NCI-H748 (cell line): ENCODE results near the gene SDHAF3.
"Not testable (repeated sequence)": the region's sequence is repeated elsewhere in the genome, so short reads cannot be mapped to it uniquely, and the experiment has no call there.

Experiments used
- DNase-seq: peaks from one replicate; lab custom pipeline; 2025; ENCODE audit not compliant: unreplicated experiment; lab: John Stamatoyannopoulos, UW

SDHAF3 gene

DNA sequence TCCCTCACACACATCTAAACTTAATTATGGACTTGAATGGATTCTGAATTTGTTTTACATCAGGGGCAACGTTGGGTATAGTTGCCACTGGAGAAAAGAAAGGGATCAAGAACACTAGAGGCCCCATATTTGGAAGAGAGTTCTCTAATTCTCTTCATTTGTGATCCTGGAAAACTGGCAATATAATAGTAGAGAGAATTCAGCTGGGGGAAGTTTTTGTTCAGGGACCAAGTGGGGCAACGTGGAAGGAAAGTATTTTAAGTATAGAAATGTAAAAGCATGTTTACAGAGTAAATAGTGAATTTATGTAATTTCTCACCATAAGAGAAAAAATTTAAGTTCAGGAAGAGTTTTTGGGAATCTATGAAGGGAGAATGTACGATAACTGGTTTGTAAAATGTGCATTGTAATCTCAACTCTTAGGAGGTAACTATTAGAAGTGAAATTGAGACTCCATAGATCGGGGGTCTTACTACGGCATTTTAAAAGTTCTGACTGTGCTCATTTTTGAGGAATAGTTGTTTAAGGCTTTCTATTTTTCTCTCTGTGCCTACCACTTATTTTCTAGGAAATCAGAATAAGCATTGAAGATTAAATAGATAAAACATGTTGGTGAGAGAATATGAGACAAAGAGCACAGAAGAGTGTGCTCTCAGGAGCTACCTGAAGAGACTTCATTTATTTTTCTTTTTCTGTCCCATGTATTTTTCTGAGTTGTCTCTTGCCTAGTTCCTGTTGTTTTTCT, 3.4 kb downstream of the SDHAF3 start:
- no peak for DNase-seq

DNA sequence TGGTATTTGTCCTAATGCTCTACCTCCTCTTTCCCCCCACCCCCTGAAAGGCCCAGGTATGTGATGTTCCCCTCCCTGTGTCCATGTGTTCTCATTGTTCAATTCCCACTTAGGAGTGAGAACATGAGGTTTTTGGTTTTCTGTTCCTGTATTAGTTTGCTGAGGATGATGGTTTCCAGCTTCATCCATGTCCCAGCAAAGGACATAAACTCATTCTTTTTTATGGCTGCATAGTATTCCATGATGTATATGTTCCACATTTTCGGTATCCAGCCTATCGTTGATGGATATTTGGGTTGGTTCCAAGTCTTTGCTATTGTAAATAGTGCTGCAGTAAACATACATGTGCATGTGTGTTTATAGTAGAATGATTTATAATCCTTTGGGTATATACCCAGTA, 5.6 kb downstream of the SDHAF3 start:
- not testable (repeated sequence) for DNase-seq

DNA sequence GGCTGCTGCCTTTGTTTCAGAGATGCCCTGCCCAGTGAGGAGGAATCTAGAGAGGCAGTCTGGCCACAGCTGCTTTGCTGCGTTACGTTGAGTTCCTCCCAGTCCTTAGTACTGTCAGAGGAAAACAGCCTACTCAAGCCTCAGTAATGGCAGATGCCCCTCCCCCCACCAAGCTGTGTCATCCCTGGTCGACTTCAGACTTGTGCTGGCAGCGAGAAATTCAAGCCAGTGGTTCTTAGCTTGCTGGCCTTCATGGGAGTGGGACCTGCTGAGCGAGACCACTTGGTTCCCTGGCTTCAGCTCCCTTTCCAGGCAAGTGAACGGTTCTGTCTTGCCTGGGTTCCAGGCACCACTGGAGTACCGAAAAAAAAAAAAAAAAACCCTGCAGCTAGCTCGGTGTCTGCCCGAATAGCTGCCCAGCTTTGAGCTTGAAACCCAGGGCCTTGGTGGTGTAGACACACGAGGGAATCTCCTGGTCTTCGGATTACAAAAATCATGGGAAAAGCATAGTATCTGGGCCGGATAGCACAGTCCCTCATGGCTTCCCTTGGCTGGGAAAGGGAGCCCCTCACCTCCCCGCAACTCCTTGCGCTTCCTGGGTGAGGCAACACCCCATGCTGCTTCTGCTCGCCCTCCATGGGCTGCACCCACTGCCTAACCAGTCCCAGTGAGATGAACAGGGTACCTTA, 9.1 kb downstream of the SDHAF3 start:
- DNase-seq: no peak

DNA sequence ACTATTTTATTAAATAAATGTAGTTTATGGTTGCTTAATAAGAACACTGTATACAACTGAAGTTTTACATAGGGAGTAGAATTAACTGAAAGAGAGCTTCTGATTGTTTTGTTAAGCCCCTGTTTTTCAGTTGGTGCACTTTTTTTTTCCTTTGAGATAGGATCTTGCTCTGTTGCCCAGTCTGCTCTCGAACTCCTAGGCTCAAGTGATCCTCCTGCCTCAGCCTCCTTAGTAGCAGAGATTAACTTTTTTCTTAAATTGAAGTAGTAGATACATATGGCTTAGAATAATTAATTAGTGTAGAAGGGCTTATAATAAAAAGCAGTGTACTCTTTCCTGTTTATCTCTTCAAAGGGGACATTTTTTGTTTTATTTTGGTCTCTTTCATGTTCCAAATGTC, 11.2 kb downstream of the SDHAF3 start:
- DNase-seq: no peak

DNA sequence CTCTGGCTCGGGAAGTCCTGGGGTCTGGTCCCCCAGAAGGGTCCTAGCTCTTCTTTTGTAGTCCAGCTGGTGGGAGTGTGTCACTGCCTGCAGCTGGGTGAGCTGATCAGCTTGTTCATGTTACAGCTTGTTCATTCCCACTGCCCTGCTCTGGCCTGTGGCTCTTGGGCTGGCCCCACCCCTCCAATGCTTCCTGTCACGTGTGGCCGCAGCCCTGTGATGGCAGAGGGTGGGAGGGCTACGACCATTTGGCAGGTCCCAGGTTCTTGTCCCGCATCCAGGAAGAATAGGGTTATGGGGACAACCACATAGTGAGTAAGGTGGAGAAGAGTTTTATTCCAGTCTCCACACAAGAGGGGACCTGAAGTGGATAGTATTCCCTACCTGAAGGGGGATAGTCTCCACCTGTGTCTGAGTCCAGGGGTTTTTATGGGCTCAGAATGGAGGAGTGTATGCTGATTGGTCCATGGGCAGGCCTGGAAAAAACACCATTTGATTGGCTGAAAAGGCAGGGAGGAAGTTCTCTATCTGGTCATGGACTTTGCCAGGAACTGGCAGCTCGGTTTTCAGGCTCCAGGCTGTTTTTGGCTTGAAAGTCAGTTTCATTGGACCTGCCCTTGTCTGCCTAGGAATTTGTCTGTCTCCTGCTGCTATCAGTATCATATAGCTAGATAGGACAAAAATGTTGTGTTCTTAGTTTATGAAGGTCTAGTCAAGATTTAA, 13.1 kb downstream of the SDHAF3 start:
- no peak for DNase-seq

DNA sequence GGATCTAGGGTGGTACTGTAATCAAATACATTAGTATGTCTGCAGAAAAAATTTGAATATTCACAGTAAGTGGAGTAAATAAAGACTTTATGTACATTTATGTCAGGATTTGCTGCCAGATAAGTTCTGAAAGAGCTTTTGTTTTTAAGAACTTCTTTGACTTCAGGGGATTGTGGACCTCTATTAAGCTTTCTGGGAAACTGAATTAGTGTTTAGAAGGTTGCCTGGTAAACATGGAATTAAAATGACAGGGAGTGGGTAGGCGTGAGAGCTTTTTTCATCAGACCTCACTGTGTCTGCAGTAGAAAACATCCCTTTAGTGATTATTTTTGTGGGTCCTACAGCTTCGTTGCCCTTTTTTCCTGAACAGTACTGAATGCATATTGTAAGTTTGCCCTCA, 15.7 kb downstream of the SDHAF3 start:
- no peak for DNase-seq

DNA sequence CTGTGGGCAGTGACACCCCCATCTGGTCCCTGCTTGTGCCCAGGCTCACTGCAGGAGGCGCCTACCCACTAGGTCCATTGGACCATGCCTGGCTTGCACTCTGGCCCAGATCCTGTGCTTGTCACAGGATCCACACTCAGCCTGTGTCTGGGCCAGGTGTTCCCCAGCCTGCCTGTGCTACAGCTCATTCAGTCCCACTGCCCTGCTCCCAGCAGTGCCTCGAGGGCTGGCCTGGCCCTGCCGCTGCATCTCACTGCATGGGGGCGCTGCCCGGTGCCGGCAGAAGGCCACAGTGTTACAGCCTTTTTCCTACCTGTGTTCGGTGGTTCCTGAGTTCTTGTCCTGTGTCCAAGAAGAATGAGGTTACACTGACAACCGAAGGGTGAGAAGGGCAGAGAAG, 21.3 kb downstream of the SDHAF3 start:
- DNase-seq: no peak

DNA sequence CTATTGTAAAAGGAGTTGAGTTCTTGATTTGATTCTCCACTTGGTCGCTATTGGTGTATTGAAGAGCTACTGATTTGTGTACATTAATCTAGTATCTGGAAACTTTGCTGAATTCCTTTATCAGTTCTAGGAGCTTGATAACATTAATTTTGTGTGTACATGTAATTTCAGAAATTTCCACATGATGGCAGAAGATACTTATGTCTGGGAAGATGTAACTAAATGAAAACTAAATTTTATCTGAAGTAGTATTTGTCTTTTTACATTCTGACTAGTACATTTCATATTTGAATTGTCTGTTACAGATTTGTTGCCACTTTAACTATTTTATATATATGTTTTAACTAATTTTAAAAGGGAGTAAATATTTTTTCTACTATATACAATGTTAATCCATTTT, 27.6 kb downstream of the SDHAF3 start:
- peak; percentile 54 for DNase-seq

DNA sequence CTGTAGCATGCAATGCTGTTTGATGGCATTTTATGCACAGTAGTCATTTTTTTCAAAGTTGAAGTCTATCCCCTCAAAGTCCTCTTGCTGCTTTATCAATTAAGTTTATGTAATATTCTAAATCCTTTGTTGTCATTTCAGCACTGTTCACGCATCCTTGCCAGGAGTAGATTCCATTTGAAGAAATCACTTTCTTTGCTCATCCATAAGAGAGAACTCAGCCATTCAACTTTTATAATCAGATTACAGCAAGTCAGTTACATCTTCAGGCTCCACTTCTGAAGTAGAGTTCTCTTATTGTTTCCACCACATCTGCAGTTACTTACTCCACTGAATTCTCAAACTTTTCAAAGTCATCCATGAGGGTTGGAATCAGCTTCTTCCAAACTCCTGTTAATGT, 32.3 kb downstream of the SDHAF3 start:
- DNase-seq: no peak

DNA sequence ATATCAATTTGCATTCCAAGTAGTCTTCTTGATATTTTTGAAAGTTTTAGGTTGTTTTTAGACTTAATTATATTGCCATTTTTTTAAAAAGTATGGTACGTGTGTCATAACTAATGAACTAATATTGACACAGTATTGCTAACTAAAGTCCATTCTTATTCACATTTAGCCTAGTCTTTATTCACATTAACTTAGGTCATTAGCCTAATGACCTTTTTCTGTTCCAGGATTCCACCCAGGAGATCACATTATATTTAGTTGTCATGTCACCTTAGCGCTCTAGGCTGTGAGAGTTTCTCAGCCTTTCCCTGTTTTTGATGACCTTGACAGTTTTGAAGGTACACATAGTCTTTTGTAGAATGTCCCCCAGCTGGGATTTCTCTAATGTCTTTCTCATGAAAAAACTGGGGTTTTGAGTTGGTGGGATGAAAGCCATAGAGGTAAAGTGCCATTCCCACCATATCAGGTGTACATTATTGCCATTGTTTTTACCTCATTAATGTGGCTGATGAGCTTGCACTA, 38.5 kb downstream of the SDHAF3 start:
- DNase-seq: no peak

DNA sequence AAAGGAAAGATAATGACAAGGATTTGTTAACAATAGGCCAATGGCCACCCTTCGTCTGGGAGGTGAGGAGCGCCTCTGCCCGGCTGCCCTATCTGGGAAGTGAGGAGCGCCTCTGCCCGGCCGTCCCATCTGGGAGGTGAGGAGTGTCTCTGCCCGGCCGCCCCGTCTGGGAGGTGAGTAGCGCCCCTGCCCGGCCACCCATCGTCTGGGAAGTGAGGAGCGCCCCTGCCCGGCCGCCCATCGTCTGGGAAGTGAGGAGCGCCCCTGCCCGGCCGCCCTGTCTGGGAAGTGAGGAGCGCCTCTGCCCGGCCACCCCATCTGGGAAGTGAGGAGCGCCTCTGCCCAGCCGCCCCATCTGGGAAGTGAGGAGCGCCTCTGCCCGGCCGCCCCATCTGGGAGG, 42.5 kb downstream of the SDHAF3 start:
- not testable (repeated sequence) for DNase-seq

DNA sequence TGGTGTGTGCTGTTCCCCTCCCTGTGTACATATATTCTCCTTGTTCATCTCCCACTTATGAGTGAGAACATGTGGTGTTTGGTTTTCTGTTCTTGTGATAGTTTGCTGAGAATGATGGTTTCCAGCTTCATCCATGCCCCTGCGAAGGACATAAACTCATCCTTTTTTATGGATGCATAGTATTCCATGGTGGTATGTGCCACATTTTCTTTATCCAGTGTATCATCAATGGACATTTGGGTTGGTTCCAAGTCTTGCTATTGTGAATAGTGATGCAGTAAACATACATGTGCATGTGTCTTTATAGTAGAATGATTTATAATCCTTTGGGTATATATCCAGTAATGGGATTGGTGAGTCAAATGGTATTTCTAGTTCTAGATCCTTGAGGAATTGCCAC, 44.1 kb downstream of the SDHAF3 start:
- not testable (repeated sequence) for DNase-seq

DNA sequence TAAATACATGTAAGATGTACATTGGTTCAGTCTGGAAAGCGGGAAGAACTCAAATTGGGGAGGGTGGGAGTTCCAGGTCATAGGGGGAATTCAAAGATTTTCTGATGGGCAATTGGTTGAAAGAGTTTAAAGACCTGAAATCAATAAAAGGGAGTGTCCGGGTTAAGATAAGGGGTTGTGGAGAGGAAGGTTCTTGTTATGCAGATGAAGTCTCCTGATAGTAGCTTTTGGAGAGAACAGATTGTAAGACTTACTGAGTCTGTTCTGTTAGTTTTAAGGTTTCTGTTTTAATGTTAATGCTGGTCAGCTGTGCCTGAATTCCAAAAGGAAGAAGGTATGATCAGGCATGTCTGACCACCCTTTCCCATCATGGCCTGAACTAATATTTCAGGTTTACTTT, 48.8 kb downstream of the SDHAF3 start:
- DNase-seq: no peak

DNA sequence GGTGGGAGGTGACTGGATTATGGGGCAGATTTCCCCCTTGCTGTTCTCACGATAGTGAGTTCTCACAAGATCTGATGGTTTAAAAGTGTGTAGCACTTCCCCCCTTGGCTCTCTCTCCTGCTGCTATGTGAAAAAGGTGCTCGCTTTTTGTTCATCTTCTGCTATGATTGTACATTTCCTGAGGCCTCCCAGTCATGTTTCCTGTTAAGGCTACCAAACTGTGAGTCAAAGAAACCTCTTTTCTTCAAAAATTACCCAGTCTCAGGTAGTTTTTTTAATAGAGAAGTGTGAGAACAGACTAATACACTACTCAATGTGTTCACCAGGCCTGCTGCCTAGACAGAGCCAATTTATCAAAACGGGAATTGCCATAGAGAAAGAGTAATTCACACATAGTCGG, 49.7 kb downstream of the SDHAF3 start:
- DNase-seq: no peak

DNA sequence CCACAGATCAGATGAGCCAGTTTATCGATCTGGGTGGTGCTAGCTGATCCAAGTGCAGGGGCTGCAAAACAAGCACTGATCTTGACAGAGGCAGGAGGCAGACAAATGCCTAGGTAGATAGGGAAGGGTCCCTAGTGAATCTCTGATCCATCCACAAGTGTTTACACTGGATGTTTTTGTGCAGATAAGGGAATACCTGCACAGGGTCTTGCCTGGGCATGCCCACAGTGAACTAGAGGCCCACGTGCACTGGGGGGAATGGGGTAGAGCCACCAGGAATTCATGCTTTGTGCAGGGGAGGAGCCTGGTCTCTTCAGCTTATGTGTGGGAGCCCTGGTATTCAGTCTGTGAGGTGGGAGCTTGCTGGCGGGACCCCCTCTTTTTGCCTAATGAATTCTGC, 50.3 kb downstream of the SDHAF3 start:
- DNase-seq: no peak

DNA sequence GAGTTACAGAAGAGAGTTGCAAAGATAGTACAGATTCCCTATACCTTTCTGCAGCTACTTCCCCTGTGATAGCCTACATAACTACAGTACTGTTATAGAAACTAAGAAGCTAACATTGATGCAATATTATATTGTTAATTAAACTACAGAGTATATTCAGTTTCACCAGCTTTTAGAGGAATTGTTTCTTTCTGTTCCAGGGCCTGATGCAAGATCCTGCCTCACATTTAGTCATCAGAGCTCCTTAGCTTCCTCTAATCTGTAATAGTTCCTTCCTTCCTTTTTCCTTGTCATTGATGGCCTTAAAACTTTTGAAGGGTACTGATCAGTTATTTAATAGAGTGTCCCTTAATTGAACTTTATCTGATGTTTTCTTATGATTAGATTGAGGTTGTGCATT, 56.8 kb downstream of the SDHAF3 start:
- no peak for DNase-seq

DNA sequence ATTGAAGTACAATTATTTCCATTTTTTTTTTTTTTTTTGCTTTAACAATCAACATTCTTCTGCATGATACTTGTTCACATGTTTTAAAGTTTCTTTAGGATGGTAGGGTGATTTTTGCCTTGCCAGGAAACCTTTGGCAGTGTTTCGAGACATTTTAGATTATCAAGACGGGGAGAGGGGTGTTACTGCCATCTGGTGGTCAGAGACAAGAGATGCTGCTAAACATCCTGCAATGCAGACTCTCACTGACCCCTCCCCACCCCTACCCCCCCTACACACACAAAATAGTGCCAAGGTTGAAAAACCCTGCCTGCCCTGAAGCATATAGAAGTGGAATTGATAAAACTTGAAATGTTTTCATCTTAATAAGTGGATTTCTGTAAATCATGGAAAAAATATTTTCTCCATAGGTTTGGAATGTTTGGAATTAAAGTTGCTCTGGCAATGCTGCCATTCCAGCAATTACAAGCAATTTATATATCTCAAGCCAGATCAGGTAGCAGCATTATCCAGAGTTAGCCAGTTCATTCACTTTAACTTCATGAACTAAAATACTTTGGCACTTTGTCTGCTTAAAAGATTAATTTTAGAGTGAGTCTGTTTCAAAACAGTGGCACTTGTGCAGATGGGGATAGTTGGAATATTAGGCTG, 62.1 kb downstream of the SDHAF3 start:
- DNase-seq: peak; percentile 68

DNA sequence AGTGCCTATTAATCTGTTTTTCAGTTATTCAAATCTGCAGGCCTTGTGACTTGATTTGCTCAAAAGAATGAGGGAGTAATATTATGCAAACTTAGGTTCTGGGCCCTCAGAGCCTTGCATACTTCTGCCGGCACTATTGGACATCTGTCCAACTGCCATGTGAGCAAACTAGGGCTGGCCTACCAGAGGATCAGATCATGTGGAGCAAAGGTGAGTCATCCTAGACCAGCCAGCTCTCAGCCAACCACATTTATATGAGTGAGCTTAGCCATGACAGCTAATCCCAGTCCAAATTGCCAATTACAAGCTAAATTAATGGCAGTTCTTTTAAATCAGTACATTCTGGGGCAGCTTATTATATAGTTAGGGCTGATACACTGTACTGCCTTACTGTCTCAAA, 69.6 kb downstream of the SDHAF3 start:
- no peak for DNase-seq

DNA sequence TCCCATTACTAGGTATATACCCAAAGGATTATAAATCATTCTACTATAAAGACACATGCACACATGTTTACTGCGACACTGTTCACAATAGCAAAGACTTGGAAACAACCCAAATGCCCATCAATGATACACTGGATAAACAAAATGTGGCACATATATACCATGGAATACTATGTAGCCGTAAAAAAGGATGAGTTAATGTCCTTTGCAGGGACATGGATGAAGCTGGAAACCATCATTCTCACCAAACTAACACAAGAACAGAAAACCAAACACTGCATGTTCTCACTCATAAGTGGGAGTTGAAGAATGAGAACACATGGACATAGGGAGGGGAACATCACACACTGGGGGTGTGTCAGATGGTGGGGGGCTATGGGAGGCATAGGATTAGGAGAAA, 78.7 kb downstream of the SDHAF3 start:
- DNase-seq: not testable (repeated sequence)

DNA sequence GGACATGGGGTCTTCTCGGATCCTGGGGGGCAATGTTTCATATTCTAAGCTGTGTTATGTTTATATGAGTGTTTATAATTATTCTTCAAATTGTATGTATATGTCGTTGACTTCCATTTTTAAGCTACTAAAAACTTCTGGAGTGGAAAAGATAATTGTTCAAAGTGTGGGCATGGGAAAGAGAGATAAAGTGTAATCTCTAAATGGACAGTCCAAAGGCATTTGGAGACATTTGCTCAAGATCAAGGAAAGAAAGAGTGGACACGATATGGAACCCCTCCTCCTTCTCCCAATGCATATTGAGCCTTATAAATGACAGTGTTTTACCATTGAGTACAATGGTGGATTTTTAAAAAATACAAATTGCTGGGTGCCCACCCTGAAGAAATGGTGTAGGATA, 81.1 kb downstream of the SDHAF3 start:
- no peak for DNase-seq

DNA sequence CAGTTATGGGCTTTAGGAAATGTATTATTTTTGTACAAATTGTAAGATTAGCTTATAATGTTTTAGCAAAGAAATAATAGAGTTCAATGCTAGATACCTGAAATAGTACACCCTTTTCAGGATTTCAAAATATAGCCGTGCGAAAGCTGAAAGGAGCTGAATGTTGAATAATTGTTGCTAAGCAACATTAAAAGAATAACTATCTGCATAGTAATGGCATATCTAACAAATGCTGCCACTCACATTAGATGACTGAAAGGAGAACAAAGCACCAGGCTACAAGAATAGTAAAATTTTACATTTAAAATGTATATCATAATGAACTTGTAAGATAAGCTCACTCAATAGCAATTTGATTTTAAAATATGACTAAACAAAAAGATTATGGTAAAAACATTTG, 82.5 kb downstream of the SDHAF3 start:
- DNase-seq: peak; percentile 21
